A549 (cell line): Measurements from ENCODE around the gene AKR7A3.

Experiments used
- PHF8 ChIP-seq: fragments of 200-600 bp; sonication (generic); IDR thresholded peaks from 2 replicates; pipeline ENCODE4 v1.6.1; 2016; ENCODE audit warnings: low read depth, mild to moderate bottlenecking, antibody characterized with exemption, moderate library complexity, borderline replicate concordance
- TF ChIP-seq, protein P1 (sequence below): fragments of >200 bp; sonication (Bioruptor Twin); formaldehyde crosslinking; IDR thresholded peaks from 3 replicates; pipeline ENCODE4 v1.5.1; 2016

DNA sequence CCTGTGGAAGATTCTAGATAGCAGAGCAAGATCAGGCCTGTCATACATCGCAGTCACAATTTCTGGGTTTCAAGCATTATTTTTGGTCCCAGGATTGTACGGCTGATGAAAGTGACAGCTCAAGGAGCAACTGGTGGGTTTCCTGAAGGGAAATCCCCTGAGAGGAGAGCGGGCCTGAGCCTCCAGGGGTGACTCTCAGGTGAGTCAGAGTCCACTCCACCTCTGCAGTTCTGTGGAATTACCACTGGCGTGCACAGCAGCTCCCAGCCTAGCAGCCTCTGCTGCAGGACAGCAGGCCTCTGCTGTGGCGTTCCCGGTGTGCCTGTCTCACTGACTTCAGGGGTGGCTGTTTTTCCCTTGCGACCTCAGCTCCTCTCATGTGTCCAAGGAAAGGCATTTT lies 48.0 kb upstream of the AKR7A3 start:
- no peak for TF ChIP-seq PHF8
- TF ChIP-seq, protein P1, sequence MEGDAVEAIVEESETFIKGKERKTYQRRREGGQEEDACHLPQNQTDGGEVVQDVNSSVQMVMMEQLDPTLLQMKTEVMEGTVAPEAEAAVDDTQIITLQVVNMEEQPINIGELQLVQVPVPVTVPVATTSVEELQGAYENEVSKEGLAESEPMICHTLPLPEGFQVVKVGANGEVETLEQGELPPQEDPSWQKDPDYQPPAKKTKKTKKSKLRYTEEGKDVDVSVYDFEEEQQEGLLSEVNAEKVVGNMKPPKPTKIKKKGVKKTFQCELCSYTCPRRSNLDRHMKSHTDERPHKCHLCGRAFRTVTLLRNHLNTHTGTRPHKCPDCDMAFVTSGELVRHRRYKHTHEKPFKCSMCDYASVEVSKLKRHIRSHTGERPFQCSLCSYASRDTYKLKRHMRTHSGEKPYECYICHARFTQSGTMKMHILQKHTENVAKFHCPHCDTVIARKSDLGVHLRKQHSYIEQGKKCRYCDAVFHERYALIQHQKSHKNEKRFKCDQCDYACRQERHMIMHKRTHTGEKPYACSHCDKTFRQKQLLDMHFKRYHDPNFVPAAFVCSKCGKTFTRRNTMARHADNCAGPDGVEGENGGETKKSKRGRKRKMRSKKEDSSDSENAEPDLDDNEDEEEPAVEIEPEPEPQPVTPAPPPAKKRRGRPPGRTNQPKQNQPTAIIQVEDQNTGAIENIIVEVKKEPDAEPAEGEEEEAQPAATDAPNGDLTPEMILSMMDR: no peak
